ENCODE measurements around the gene PACSIN1. TPM values are rescaled to one million over a fixed set of nuclear protein-coding genes. Genes with fewer than 3 reads are reported as not detected.

PACSIN1 gene
- total and polyA plus RNA-seq, 4 donors, result 0.03 to 0.17 (median 0.15) TPM

DNA sequence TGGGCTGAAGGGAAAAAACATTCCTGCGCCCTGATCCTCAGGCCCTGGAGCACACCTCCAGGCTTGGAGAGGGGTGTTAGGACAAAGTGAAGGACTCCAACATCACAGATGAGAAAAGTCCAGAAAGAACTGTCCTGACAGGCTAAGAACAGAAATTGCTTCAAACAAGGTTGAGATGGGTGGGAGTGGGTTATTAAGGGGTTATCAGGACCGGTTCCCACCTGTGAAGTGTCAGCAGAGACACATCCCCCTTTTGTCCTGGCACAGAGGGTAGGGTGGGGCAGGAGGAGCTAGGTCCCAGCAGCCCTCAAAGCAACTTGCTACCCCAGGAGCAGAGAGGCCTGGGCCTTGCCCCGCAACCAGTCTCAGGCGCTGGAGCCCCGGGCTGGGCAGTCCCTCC, 86.7 kb downstream of the PACSIN1 start:
- Histone ChIP-seq H3K9ac (ENCODE audit: low read depth in 1 of 2, low read length in 2 of 2) (no peak overlapping the region), H3K4me3 (ENCODE audit: low read depth in 1 of 3, low read length in 3 of 3) (no peak overlapping the region), H3K9me3 (ENCODE audit: control insufficient read depth in 4 of 4, low read length in 3 of 4) (no peaks in the 10 kb centered on the region), H3K27ac (ENCODE audit: low read depth in 1 of 2, low read length in 2 of 2) (no peak overlapping the region), H3K27me3 (ENCODE audit: control insufficient read depth in 4 of 4, insufficient read depth in 4 of 4, low read length in 3 of 4) (no peaks in the 10 kb centered on the region), H3K4me1 (ENCODE audit: control insufficient read depth in 4 of 4, insufficient read depth in 4 of 4, low read length in 3 of 4) (peaks cover 0 to 5% (median 2%) of the 10 kb centered on the region in 4 donors), H3K36me3 (ENCODE audit: control insufficient read depth in 4 of 4, insufficient read depth in 3 of 4, low read depth in 1 of 4, low read length in 3 of 4) (no peaks in the 10 kb centered on the region)
- TF ChIP-seq FOXA1 (IDR thresholded peaks at IDR 0.05) (no peak), TAF1 (conservative IDR thresholded peaks at IDR 0.05) (no peak), FOXA2 (IDR thresholded peaks at IDR 0.05) (no peak), NR2F2 (IDR thresholded peaks at IDR 0.05) (no peak), JUND (IDR thresholded peaks at IDR 0.05) (no peak), RAD21 (IDR thresholded peaks at IDR 0.05) (no peak), HNF4G (IDR thresholded peaks at IDR 0.05) (no peak), YY1 (IDR thresholded peaks at IDR 0.05) (no peak), HNF4A (conservative IDR thresholded peaks at IDR 0.05) (no peak), EGR1 (IDR thresholded peaks at IDR 0.05; ENCODE audit: low read depth in 2 of 2) (no peak), SP1 (IDR thresholded peaks at IDR 0.05) (no peak), RXRA (IDR thresholded peaks at IDR 0.05) (no peak), GABPA (IDR thresholded peaks at IDR 0.05 in 1 of 2, conservative IDR thresholded peaks at IDR 0.05 in 1 of 2) (no peak)
- TF ChIP-seq, protein P1, sequence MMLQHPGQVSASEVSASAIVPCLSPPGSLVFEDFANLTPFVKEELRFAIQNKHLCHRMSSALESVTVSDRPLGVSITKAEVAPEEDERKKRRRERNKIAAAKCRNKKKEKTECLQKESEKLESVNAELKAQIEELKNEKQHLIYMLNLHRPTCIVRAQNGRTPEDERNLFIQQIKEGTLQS (IDR thresholded peaks at IDR 0.05), result no peak
- TF ChIP-seq, protein P2, sequence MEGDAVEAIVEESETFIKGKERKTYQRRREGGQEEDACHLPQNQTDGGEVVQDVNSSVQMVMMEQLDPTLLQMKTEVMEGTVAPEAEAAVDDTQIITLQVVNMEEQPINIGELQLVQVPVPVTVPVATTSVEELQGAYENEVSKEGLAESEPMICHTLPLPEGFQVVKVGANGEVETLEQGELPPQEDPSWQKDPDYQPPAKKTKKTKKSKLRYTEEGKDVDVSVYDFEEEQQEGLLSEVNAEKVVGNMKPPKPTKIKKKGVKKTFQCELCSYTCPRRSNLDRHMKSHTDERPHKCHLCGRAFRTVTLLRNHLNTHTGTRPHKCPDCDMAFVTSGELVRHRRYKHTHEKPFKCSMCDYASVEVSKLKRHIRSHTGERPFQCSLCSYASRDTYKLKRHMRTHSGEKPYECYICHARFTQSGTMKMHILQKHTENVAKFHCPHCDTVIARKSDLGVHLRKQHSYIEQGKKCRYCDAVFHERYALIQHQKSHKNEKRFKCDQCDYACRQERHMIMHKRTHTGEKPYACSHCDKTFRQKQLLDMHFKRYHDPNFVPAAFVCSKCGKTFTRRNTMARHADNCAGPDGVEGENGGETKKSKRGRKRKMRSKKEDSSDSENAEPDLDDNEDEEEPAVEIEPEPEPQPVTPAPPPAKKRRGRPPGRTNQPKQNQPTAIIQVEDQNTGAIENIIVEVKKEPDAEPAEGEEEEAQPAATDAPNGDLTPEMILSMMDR (IDR thresholded peaks at IDR 0.05; ENCODE audit: low read depth, low read length, missing input control), result no peak
- TF ChIP-seq, protein P3, sequence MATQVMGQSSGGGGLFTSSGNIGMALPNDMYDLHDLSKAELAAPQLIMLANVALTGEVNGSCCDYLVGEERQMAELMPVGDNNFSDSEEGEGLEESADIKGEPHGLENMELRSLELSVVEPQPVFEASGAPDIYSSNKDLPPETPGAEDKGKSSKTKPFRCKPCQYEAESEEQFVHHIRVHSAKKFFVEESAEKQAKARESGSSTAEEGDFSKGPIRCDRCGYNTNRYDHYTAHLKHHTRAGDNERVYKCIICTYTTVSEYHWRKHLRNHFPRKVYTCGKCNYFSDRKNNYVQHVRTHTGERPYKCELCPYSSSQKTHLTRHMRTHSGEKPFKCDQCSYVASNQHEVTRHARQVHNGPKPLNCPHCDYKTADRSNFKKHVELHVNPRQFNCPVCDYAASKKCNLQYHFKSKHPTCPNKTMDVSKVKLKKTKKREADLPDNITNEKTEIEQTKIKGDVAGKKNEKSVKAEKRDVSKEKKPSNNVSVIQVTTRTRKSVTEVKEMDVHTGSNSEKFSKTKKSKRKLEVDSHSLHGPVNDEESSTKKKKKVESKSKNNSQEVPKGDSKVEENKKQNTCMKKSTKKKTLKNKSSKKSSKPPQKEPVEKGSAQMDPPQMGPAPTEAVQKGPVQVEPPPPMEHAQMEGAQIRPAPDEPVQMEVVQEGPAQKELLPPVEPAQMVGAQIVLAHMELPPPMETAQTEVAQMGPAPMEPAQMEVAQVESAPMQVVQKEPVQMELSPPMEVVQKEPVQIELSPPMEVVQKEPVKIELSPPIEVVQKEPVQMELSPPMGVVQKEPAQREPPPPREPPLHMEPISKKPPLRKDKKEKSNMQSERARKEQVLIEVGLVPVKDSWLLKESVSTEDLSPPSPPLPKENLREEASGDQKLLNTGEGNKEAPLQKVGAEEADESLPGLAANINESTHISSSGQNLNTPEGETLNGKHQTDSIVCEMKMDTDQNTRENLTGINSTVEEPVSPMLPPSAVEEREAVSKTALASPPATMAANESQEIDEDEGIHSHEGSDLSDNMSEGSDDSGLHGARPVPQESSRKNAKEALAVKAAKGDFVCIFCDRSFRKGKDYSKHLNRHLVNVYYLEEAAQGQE (IDR thresholded peaks at IDR 0.05), result no peak
- TF ChIP-seq, protein P4, sequence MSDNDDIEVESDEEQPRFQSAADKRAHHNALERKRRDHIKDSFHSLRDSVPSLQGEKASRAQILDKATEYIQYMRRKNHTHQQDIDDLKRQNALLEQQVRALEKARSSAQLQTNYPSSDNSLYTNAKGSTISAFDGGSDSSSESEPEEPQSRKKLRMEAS (IDR thresholded peaks at IDR 0.05), result no peak
- TF ChIP-seq, protein P5, sequence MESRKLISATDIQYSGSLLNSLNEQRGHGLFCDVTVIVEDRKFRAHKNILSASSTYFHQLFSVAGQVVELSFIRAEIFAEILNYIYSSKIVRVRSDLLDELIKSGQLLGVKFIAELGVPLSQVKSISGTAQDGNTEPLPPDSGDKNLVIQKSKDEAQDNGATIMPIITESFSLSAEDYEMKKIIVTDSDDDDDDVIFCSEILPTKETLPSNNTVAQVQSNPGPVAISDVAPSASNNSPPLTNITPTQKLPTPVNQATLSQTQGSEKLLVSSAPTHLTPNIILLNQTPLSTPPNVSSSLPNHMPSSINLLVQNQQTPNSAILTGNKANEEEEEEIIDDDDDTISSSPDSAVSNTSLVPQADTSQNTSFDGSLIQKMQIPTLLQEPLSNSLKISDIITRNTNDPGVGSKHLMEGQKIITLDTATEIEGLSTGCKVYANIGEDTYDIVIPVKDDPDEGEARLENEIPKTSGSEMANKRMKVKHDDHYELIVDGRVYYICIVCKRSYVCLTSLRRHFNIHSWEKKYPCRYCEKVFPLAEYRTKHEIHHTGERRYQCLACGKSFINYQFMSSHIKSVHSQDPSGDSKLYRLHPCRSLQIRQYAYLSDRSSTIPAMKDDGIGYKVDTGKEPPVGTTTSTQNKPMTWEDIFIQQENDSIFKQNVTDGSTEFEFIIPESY (IDR thresholded peaks at IDR 0.05), result no peak
- DNase-seq (ENCODE audit: low spot score), result no peak
- 89% methylated on average over 5 of the region's 5 CpGs for WGBS
